Testis (tissue), 2 donors: ENCODE results near the gene CACNA1C.

Source experiments
- POLR2A ChIP-seq: fragments of 450-650 bp; IDR thresholded peaks from one replicate; pipeline ENCODE4 v1.6.1; 2017; ENCODE audit warnings: antibody characterized with exemption, mild to moderate bottlenecking, moderate library complexity
- TF ChIP-seq, protein P1 (sequence below), 3 experiments: fragments of 450-650 bp in 2 of 3; fragments of 200-600 bp in 1 of 3; sonication (generic) in 1 of 3; IDR thresholded peaks; one replicate each; pipeline ENCODE4 v1.5.1; 2016 to 2019; ENCODE audit warnings: antibody characterized with exemption in 3 of 3, mild to moderate bottlenecking in 2 of 3, moderate library complexity in 1 of 3

- TF ChIP-seq, protein P1, sequence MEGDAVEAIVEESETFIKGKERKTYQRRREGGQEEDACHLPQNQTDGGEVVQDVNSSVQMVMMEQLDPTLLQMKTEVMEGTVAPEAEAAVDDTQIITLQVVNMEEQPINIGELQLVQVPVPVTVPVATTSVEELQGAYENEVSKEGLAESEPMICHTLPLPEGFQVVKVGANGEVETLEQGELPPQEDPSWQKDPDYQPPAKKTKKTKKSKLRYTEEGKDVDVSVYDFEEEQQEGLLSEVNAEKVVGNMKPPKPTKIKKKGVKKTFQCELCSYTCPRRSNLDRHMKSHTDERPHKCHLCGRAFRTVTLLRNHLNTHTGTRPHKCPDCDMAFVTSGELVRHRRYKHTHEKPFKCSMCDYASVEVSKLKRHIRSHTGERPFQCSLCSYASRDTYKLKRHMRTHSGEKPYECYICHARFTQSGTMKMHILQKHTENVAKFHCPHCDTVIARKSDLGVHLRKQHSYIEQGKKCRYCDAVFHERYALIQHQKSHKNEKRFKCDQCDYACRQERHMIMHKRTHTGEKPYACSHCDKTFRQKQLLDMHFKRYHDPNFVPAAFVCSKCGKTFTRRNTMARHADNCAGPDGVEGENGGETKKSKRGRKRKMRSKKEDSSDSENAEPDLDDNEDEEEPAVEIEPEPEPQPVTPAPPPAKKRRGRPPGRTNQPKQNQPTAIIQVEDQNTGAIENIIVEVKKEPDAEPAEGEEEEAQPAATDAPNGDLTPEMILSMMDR (IDR thresholded peaks at IDR 0.05), result no peak
- no peak for TF ChIP-seq POLR2A
Observed at GRCh38 chr12:2281446-2281845, 228.7 kb downstream of the CACNA1C start.
